Measurements from ENCODE around the gene SLC41A3. TPM values are rescaled to one million over a fixed set of nuclear protein-coding genes. Genes with fewer than 3 reads are reported as not detected.

Gene SLC41A3
- total and polyA plus RNA-seq, 2 of the 8 experiments (the other 6 are each of a cell fraction or from before 2014, with no cell fraction given) = 30.2 to 56.4 TPM

DNA sequence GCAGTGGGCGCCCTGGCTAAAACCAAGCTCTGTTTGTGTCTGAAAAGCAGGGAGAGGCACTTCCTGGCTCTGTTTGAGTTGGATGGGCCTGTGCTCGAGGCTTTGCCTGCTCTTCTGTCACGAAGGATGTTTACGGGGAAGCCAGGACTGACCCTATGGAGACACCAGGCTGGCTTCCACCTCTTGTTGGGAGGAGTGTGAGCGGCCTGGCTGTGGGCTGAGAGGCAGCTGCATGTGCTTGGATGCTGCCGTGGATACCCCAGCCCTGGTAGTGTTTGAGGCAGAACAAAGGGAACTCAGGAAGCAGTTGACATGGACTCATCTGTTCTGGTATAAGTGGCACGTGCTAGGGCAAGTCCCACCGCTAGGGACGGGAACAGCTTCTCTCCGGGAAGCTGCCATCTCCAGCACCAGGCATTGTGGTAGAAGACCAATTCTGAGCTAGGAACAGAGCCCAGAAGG lies 17.6 kb upstream of the SLC41A3 start:
- DNase-seq (ENCODE audit: low read depth in 1 of 2, low spot score in 2 of 2) = no peak
- H3K23me2 ChIP-seq (ENCODE audit: low read depth, low read length) = no peaks in the 10 kb centered on the region
- H4K8ac ChIP-seq (ENCODE audit: extremely low read depth, insufficient read depth, low read length) = no peak overlapping the region
- no peak overlapping the region for H2AK5ac ChIP-seq (ENCODE audit: low read depth, low read length)
- H3K18ac ChIP-seq (ENCODE audit: extremely low read depth, low read length) = no peak overlapping the region
- WGBS, 2 experiments (ENCODE audit: extremely low coverage in 1 of 2, insufficient coverage in 1 of 2, insufficient read length in 1 of 2, insufficient replicate concordance in 2 of 2, low coverage in 1 of 2, low lambda C conversion rate in 2 of 2, missing lambda C conversion rate in 1 of 2) = 93% methylated on average over 10 of the region's 10 CpGs; no CpG with 5 or more reads in 1 of the 2 experiments
- FAIRE-seq = no peak
- no peak for TF ChIP-seq RFX5 (IDR thresholded peaks at IDR 0.05; ENCODE audit: borderline replicate concordance, low read depth, low read length)
- TF ChIP-seq, protein P1, sequence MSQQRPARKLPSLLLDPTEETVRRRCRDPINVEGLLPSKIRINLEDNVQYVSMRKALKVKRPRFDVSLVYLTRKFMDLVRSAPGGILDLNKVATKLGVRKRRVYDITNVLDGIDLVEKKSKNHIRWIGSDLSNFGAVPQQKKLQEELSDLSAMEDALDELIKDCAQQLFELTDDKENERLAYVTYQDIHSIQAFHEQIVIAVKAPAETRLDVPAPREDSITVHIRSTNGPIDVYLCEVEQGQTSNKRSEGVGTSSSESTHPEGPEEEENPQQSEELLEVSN (IDR thresholded peaks at IDR 0.05) = no peak
- no peak for TF ChIP-seq POLR2AphosphoS5 (IDR thresholded peaks at IDR 0.05; ENCODE audit: low read depth, low read length)
- no peak for TF ChIP-seq ASH2L (IDR thresholded peaks at IDR 0.05; ENCODE audit: low read length)
- no peak for TF ChIP-seq BACH1 (IDR thresholded peaks at IDR 0.05; ENCODE audit: low read length)
- no peak for TF ChIP-seq POLR2A (IDR thresholded peaks at IDR 0.05; ENCODE audit: control extremely low read depth in 1 of 2, low read depth in 2 of 2, low read length in 2 of 2)
- TF ChIP-seq GTF2F1 (IDR thresholded peaks at IDR 0.05; ENCODE audit: borderline replicate concordance, low read depth, low read length) = no peak
- TF ChIP-seq SP4 (IDR thresholded peaks at IDR 0.05; ENCODE audit: low read length) = no peak
- TF ChIP-seq, protein P2, sequence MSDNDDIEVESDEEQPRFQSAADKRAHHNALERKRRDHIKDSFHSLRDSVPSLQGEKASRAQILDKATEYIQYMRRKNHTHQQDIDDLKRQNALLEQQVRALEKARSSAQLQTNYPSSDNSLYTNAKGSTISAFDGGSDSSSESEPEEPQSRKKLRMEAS (IDR thresholded peaks at IDR 0.05) = no peak
- TF ChIP-seq SUZ12 (IDR thresholded peaks at IDR 0.05; ENCODE audit: low read length) = no peak
- H3K4ac ChIP-seq (replicated peaks; ENCODE audit: insufficient read length, low read depth, low read length) = no peak overlapping the region
- H3K27me3 ChIP-seq (replicated peaks in 1 of 4; ENCODE audit: control insufficient read depth in 3 of 4, extremely low read depth in 1 of 4, insufficient read depth in 3 of 4, low read length in 3 of 4) = no peaks in the 10 kb centered on the region
- H3K36me3 ChIP-seq (ENCODE audit: control insufficient read depth in 2 of 4, insufficient read depth in 4 of 4, low read length in 3 of 4) = no peaks in the 10 kb centered on the region
- no peak overlapping the region for H3K23ac ChIP-seq (ENCODE audit: insufficient read length)
- H4K5ac ChIP-seq (ENCODE audit: insufficient read length, low read depth, low read length) = no peak overlapping the region
- POLR2A ChIA-PET (ENCODE audit: partially characterized antibody) = no interaction called here
- no peaks in the 10 kb centered on the region for H3K79me2 ChIP-seq (ENCODE audit: control insufficient read depth in 1 of 2, insufficient read depth in 2 of 2, low read length in 2 of 2)
- no peak overlapping the region for H4K91ac ChIP-seq (replicated peaks; ENCODE audit: insufficient read length, low read length)
- H3K4me1 ChIP-seq (replicated peaks in 1 of 4; ENCODE audit: control insufficient read depth in 3 of 4, insufficient read depth in 4 of 4, low read length in 3 of 4) = no peaks in the 10 kb centered on the region; a peak in 1 of 7 replicates
- H2BK20ac ChIP-seq (ENCODE audit: low read length) = no peak overlapping the region
- no peak overlapping the region for H3K56ac ChIP-seq (replicated peaks; ENCODE audit: insufficient read length, low read depth, low read length)
- no peak overlapping the region for H3K4me2 ChIP-seq (ENCODE audit: insufficient read depth in 1 of 2, low read depth in 2 of 2, low read length in 2 of 2)
- no peak overlapping the region for H2BK15ac ChIP-seq (ENCODE audit: low read length)
- no peak overlapping the region for H2AFZ ChIP-seq (ENCODE audit: low read length)
- no peak overlapping the region for H2BK12ac ChIP-seq (ENCODE audit: low read depth, low read length)
- no peaks in the 10 kb centered on the region for H3K79me1 ChIP-seq (ENCODE audit: low read depth, low read length)
- CTCF ChIA-PET (ENCODE audit: partially characterized antibody) = interaction anchor here (0.6 to 5.5 kb wide), 9 partner anchors 10 to 129 kb away, joined by 3 to 52 read pairs (median 4); no protein-coding TSS in a partner anchor
- H3K9me3 ChIP-seq (ENCODE audit: insufficient read depth in 2 of 2, low read depth in 1 of 2, low read length in 1 of 2) = peaks cover 14 to 16% of the 10 kb centered on the region in 2 experiments; a peak in 3 of 4 replicates
- no peak overlapping the region for H3K4me3 ChIP-seq (ENCODE audit: extremely low read depth in 1 of 4, insufficient read depth in 2 of 4, low read depth in 3 of 4, low read length in 4 of 4)
- no peak overlapping the region for H2BK5ac ChIP-seq (ENCODE audit: low read depth, low read length)
- H3K27ac ChIP-seq (ENCODE audit: low read depth, low read length) = no peak overlapping the region
- H3K14ac ChIP-seq (ENCODE audit: insufficient read length) = no peak overlapping the region
- no peaks in the 10 kb centered on the region for H4K20me1 ChIP-seq (replicated peaks in 1 of 2; ENCODE audit: control insufficient read depth in 1 of 2, insufficient read depth in 2 of 2, low read length in 2 of 2)
- H3K9ac ChIP-seq (replicated peaks in 1 of 4; ENCODE audit: extremely low read depth in 1 of 4, low read depth in 3 of 4, low read length in 3 of 4) = no peak overlapping the region
- H2BK120ac ChIP-seq (replicated peaks; ENCODE audit: low read depth, low read length) = no peak overlapping the region
